HG02798 (cell line): ENCODE measurements around the gene PLLP.

ENCODE experiments used
- ATAC-seq: cut with Tn5 transposase; IDR thresholded peaks from one replicate; pipeline ENCODE4 v1.9.1; 2021; ENCODE audit warnings: mild to moderate bottlenecking; ENCODE audit not compliant: unreplicated experiment, poor library complexity

Gene PLLP

GRCh38 chr16:57303021-57303909 is 18.8 kb upstream of the PLLP start:
- ATAC-seq = no peak

- ATAC-seq = no peak
Measured at GRCh38 chr16:57301126-57301817, 16.8 kb upstream of the PLLP start.

GRCh38 chr16:57300387-57301125 is 16.1 kb upstream of the PLLP start:
- peak; percentile 88 for ATAC-seq

- ATAC-seq = peak; percentile 49
Measured at GRCh38 chr16:57299719-57300386, 15.4 kb upstream of the PLLP start.

- ATAC-seq = peak; percentile 5
Measured at GRCh38 chr16:57299009-57299718, 14.7 kb upstream of the PLLP start.

GRCh38 chr16:57297856-57298255 is 13.4 kb upstream of the PLLP start:
- ATAC-seq = no peak

- ATAC-seq = no peak
Measured at GRCh38 chr16:57289391-57290257, 5.2 kb upstream of the PLLP start.

- ATAC-seq = no peak
Measured at GRCh38 chr16:57285379-57285778, 907 bp upstream of the PLLP start.

GRCh38 chr16:57284952-57285363 is 486 bp upstream of the PLLP start:
- no peak for ATAC-seq

GRCh38 chr16:57283959-57284208 is 588 bp downstream of the PLLP start:
- no peak for ATAC-seq

- ATAC-seq = no peak
Measured at GRCh38 chr16:57283214-57283958, 1.1 kb downstream of the PLLP start.

- ATAC-seq = no peak
Measured at GRCh38 chr16:57282510-57283213, 1.8 kb downstream of the PLLP start.

- ATAC-seq = no peak
Measured at GRCh38 chr16:57281791-57282190, 2.7 kb downstream of the PLLP start.

- ATAC-seq = no peak
Measured at GRCh38 chr16:57279780-57280638, 4.5 kb downstream of the PLLP start.

GRCh38 chr16:57278494-57278893 is 6.0 kb downstream of the PLLP start:
- no peak for ATAC-seq

GRCh38 chr16:57277586-57277985 is 6.9 kb downstream of the PLLP start:
- no peak for ATAC-seq

- no peak for ATAC-seq
Measured at GRCh38 chr16:57276596-57276995, 7.9 kb downstream of the PLLP start.
